Endodermal cell (in vitro differentiated cells): ENCODE data around the gene EBNA1BP2. TPM values are rescaled to one million over a fixed set of nuclear protein-coding genes. Genes with fewer than 3 reads are reported as not detected.

Experiments used
- DNase-seq: peaks from one replicate; pipeline ENCODE4 v3.0.0-alpha.2; 2017
- H3K27ac ChIP-seq: 2 replicates; pipeline ENCODE4 v1.5.1; 2013; ENCODE audit warnings: mild to moderate bottlenecking, low read depth, low read length, moderate library complexity
- H3K27me3 ChIP-seq: 2 replicates; pipeline ENCODE4 v1.6.1; 2013; ENCODE audit warnings: mild to moderate bottlenecking, low read length, moderate library complexity; ENCODE audit not compliant: insufficient read depth, control insufficient read depth, poor library complexity, severe bottlenecking
- H3K36me3 ChIP-seq: 2 replicates; pipeline ENCODE4 v1.7.0; 2013; ENCODE audit warnings: mild to moderate bottlenecking, low read length, moderate library complexity; ENCODE audit not compliant: control insufficient read depth, insufficient read depth
- H3K4me1 ChIP-seq: one replicate; pipeline ENCODE4 v1.7.0; 2013; ENCODE audit warnings: low read length; ENCODE audit not compliant: control insufficient read depth, insufficient read depth
- H3K4me3 ChIP-seq: 2 replicates; pipeline ENCODE4 v1.5.1; 2013; ENCODE audit warnings: mild to moderate bottlenecking, low read length, moderate library complexity
- H3K9ac ChIP-seq: 2 replicates; pipeline ENCODE4 v1.6.1; 2013; ENCODE audit warnings: mild to moderate bottlenecking, low read length, moderate library complexity; ENCODE audit not compliant: poor library complexity, severe bottlenecking; ENCODE audit errors: extremely low read depth
- H3K9me3 ChIP-seq: 2 replicates; pipeline ENCODE4 v1.6.1; 2013; ENCODE audit warnings: mild to moderate bottlenecking, low read length, moderate library complexity; ENCODE audit not compliant: control insufficient read depth
- H3K27ac Mint-ChIP-seq: 2 replicates; pipeline ENCODE4 v1.8.0; 2020; ENCODE audit warnings: mixed read lengths
- H3K27me3 Mint-ChIP-seq: 2 replicates; pipeline ENCODE4 v1.8.0; 2021; ENCODE audit warnings: mild to moderate bottlenecking, mixed read lengths; ENCODE audit not compliant: insufficient read depth
- H3K36me3 Mint-ChIP-seq: 2 replicates; pipeline ENCODE4 v1.8.0; 2020; ENCODE audit warnings: low read depth, mixed read lengths
- H3K4me1 Mint-ChIP-seq: 2 replicates; pipeline ENCODE4 v1.8.0; 2020; ENCODE audit warnings: mixed read lengths
- H3K4me3 Mint-ChIP-seq: 2 replicates; pipeline ENCODE4 v1.8.0; 2020; ENCODE audit warnings: mild to moderate bottlenecking, moderate library complexity, mixed read lengths
- H3K9me3 Mint-ChIP-seq: 2 replicates; pipeline ENCODE4 v1.8.0; 2020; ENCODE audit warnings: mild to moderate bottlenecking, mixed read lengths
- WGBS, 2 experiments: methylation state at CpG; one replicate each; pipeline versions ENCODE4 v1.1.5 to v1.1.7; 2013; ENCODE audit warnings: missing lambda C conversion rate in 2 of 2, mixed read lengths in 1 of 2; ENCODE audit not compliant: insufficient coverage in 1 of 2, insufficient read length in 1 of 2; 5-methylcytosine and 5-hydroxymethylcytosine counted together
- long read RNA-seq, 4 experiments: library from polyadenylated mRNA in 2 of 4; library from RNA in 1 of 4; library from capped mRNA in 1 of 4; stranded (forward) in 3 of 4; unstranded in 1 of 4; transcript quantifications; one replicate each; pipeline ENCODE4 v2.0.0, GENCODE V29; 2020 to 2021; ENCODE audit warnings: inconsistent platforms in 1 of 4
- polyA plus RNA-seq, 2 experiments: library from polyadenylated mRNA; stranded (reverse); fragments of 50-300 nt; gene quantifications; one replicate each; pipeline ENCODE4 v1.2.3, GENCODE V29; 2013
- total RNA-seq, 2 donors: library from RNA; stranded (reverse); fragmentation: NEBNext Ultra II Directional in 1 of 2; extraction: Animal tissue kit (Norgen Biotek cat#: 25700) in 1 of 2; gene quantifications; 2 replicates in 1 of 2; 3 replicates in 1 of 2; pipeline ENCODE4 v1.2.1, GENCODE V29; 2021
- TF ChIP-seq, protein P1 (sequence below): fragments of 200-600 bp; sonication (generic); conservative IDR thresholded peaks from 2 replicates; pipeline ENCODE4 v1.5.0; 2021; ENCODE audit warnings: antibody characterized with exemption, mild to moderate bottlenecking

The EBNA1BP2 gene
- total RNA-seq, result 10 to 100 TPM; 50.2 to 51.7 TPM
- 67.0 TPM for polyA plus RNA-seq (2013, experiment 1 of 2)
- polyA plus RNA-seq (2013, experiment 2 of 2), result 67.5 TPM
- long read RNA-seq, experiment 1, transcript EBNA1BP2-201 (9 exons, 1,322 nt), result major isoform, 15 of 25 reads
- long read RNA-seq, experiment 1, partial matches to known transcripts, result 9 of 25 reads
- long read RNA-seq, experiment 1, other reads (novel, unspliced or antisense), result 1 of 25 reads
- long read RNA-seq, experiment 2, transcript EBNA1BP2-202 (10 exons, 1,503 nt), result minor isoform, 6 of 83 reads
- long read RNA-seq, experiment 2, transcript EBNA1BP2-201 (9 exons, 1,322 nt), result major isoform, 68 of 83 reads
- long read RNA-seq, experiment 2, partial matches to known transcripts, result 0 of 83 reads
- long read RNA-seq, experiment 2, other reads (novel, unspliced or antisense), result 9 of 83 reads
- long read RNA-seq, experiment 3, transcript EBNA1BP2-201 (9 exons, 1,322 nt), result major isoform, 148 of 165 reads
- long read RNA-seq, experiment 3, partial matches to known transcripts, result 7 of 165 reads
- long read RNA-seq, experiment 3, other reads (novel, unspliced or antisense), result 9 of 165 reads
- long read RNA-seq, experiment 4, transcript EBNA1BP2-201 (9 exons, 1,322 nt), result major isoform, 12 of 24 reads
- long read RNA-seq, experiment 4, partial matches to known transcripts, result 0 of 24 reads
- long read RNA-seq, experiment 4, other reads (novel, unspliced or antisense), result 10 of 24 reads

- Mint-ChIP-seq H3K27ac (peak within 1 kb of the TSS; percentile 93), H3K4me1 (peaks cover 7% of the 10 kb centered on the region), H3K9me3 (peaks cover 11% of the 10 kb centered on the region), H3K27me3 (peaks cover 17% of the 10 kb centered on the region), H3K4me3 (peak within 1 kb of the TSS; percentile 95), H3K36me3 (peaks cover 37% of the 10 kb centered on the region)
- peaks cover 37% of the 10 kb centered on the region for H3K36me3 ChIP-seq
- peak within 1 kb of the TSS; percentile 93 for H3K4me3 ChIP-seq
- peaks cover 12% of the 10 kb centered on the region for H3K27me3 ChIP-seq
- DNase-seq, result peak; percentile 96
- no peaks in the 10 kb centered on the region for H3K9me3 ChIP-seq
- H3K4me1 ChIP-seq, result no peaks in the 10 kb centered on the region
- TF ChIP-seq, protein P1, sequence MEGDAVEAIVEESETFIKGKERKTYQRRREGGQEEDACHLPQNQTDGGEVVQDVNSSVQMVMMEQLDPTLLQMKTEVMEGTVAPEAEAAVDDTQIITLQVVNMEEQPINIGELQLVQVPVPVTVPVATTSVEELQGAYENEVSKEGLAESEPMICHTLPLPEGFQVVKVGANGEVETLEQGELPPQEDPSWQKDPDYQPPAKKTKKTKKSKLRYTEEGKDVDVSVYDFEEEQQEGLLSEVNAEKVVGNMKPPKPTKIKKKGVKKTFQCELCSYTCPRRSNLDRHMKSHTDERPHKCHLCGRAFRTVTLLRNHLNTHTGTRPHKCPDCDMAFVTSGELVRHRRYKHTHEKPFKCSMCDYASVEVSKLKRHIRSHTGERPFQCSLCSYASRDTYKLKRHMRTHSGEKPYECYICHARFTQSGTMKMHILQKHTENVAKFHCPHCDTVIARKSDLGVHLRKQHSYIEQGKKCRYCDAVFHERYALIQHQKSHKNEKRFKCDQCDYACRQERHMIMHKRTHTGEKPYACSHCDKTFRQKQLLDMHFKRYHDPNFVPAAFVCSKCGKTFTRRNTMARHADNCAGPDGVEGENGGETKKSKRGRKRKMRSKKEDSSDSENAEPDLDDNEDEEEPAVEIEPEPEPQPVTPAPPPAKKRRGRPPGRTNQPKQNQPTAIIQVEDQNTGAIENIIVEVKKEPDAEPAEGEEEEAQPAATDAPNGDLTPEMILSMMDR, result no peak
- 0% methylated on average over 12 to 45 of the region's 45 CpGs for WGBS, 2 experiments
- H3K27ac ChIP-seq, result peak within 1 kb of the TSS; percentile 59
- H3K9ac ChIP-seq, result peak within 1 kb of the TSS; percentile 65
These were observed at the start of gene EBNA1BP2, which contains the start of gene CFAP57 for GRCh38 chr1:43171876-43172526. TSS of gene EBNA1BP2 (minus strand) at chr1:43172290. CDS start at chr1:43172118, 172 bp downstream. TSS of gene CFAP57 (plus strand) at chr1:43172330. CDS start at chr1:43172754, 424 bp downstream.

DNA sequence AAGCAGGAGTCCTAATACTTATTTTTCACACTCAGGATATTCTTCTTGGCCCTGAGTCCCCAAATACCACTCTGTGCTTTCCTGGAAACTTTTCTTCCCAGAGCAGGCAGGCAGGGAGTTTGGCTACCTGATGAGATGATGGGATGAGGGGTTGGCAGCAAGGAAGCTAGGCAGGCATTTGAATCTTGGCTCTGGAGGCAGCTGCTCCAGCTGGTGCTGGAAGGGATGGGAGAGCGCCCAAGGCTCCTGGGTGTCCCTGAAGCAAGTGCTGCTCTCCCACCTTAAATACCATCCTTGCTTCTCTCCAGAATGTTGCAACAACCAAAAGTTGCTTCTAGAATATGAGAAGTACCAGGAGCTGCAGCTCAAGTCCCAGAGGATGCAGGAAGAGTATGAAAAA lies 49.7 kb upstream of the EBNA1BP2 start:
- no peak overlapping the region for H3K27ac Mint-ChIP-seq
- Histone ChIP-seq H3K27ac (no peak overlapping the region), H3K36me3 (no peaks in the 10 kb centered on the region), H3K27me3 (peaks cover 16% of the 10 kb centered on the region), H3K9ac (no peak overlapping the region), H3K9me3 (no peaks in the 10 kb centered on the region), H3K4me1 (no peaks in the 10 kb centered on the region), H3K4me3 (no peak overlapping the region)
- no peaks in the 10 kb centered on the region for H3K36me3 Mint-ChIP-seq
- 95% methylated on average over 1 of the region's 1 CpG; no CpG with 5 or more reads in 1 of the 2 experiments for WGBS, 2 experiments
- TF ChIP-seq, protein P1, result no peak
- no peak overlapping the region for H3K4me3 Mint-ChIP-seq
- no peaks in the 10 kb centered on the region for H3K9me3 Mint-ChIP-seq
- peaks cover 8% of the 10 kb centered on the region for H3K27me3 Mint-ChIP-seq
- peaks cover 3% of the 10 kb centered on the region for H3K4me1 Mint-ChIP-seq
- DNase-seq, result no peak
